ENCODE results near the gene UBAP2L.
"Not testable (repeated sequence)": the region's sequence is repeated elsewhere in the genome, so short reads cannot be mapped to it uniquely, and the experiment has no call there.

The UBAP2L gene

GRCh38 chr1:154220970-154221277, 169 bp downstream of the UBAP2L start:
- no peaks in the 10 kb centered on the region for H3K4me1 ChIP-seq (ENCODE audit: insufficient read depth, insufficient read length)
- peak overlapping the region; percentile 98 for H3K9ac ChIP-seq (ENCODE audit: insufficient read length, low read depth)
- H3K4me3 ChIP-seq (ENCODE audit: insufficient read length, low read depth), result peak overlapping the region; percentile 92
- H3K27me3 ChIP-seq (ENCODE audit: insufficient read depth, insufficient read length), result no peaks in the 10 kb centered on the region
- no peak for TF ChIP-seq YY1 (IDR thresholded peaks at IDR 0.05; ENCODE audit: insufficient read depth, insufficient read length)
- no peak for TF ChIP-seq ZNF274 (IDR thresholded peaks at IDR 0.05; ENCODE audit: low read depth, low read length)
- TF ChIP-seq SUZ12 (IDR thresholded peaks at IDR 0.05; ENCODE audit: extremely low read depth, insufficient read depth, insufficient read length), result no peak
- DNase-seq (ENCODE audit: low read depth, low spot score), result no peak
- peaks cover 74% of the 10 kb centered on the region for H3K36me3 ChIP-seq (ENCODE audit: insufficient read depth, insufficient read length, low read length)
- H3K9me3 ChIP-seq (ENCODE audit: insufficient read depth, low read length), result peaks cover 8% of the 10 kb centered on the region

GRCh38 chr1:154221278-154222001, 685 bp downstream of the UBAP2L start:
- DNase-seq (ENCODE audit: low read depth, low spot score), result no peak
- no peak for TF ChIP-seq YY1 (IDR thresholded peaks at IDR 0.05; ENCODE audit: insufficient read depth, insufficient read length)
- TF ChIP-seq SUZ12 (IDR thresholded peaks at IDR 0.05; ENCODE audit: extremely low read depth, insufficient read depth, insufficient read length), result no peak
- TF ChIP-seq ZNF274 (IDR thresholded peaks at IDR 0.05; ENCODE audit: low read depth, low read length), result no peak
- Histone ChIP-seq H3K36me3 (ENCODE audit: insufficient read depth, insufficient read length, low read length) (peaks cover 74% of the 10 kb centered on the region), H3K9ac (ENCODE audit: insufficient read length, low read depth) (peak overlapping the region; percentile 98), H3K4me1 (ENCODE audit: insufficient read depth, insufficient read length) (no peaks in the 10 kb centered on the region), H3K9me3 (ENCODE audit: insufficient read depth, low read length) (peaks cover 8% of the 10 kb centered on the region), H3K27me3 (ENCODE audit: insufficient read depth, insufficient read length) (no peaks in the 10 kb centered on the region), H3K4me3 (ENCODE audit: insufficient read length, low read depth) (peak overlapping the region; percentile 92)

GRCh38 chr1:154222518-154222917, 1.8 kb downstream of the UBAP2L start:
- TF ChIP-seq YY1 (IDR thresholded peaks at IDR 0.05; ENCODE audit: insufficient read depth, insufficient read length) (no peak), ZNF274 (IDR thresholded peaks at IDR 0.05; ENCODE audit: low read depth, low read length) (no peak), SUZ12 (IDR thresholded peaks at IDR 0.05; ENCODE audit: extremely low read depth, insufficient read depth, insufficient read length) (no peak)
- peaks cover 74% of the 10 kb centered on the region for H3K36me3 ChIP-seq (ENCODE audit: insufficient read depth, insufficient read length, low read length)
- H3K9ac ChIP-seq (ENCODE audit: insufficient read length, low read depth), result no peak overlapping the region
- no peaks in the 10 kb centered on the region for H3K4me1 ChIP-seq (ENCODE audit: insufficient read depth, insufficient read length)
- no peaks in the 10 kb centered on the region for H3K27me3 ChIP-seq (ENCODE audit: insufficient read depth, insufficient read length)
- H3K4me3 ChIP-seq (ENCODE audit: insufficient read length, low read depth), result peak overlapping the region; percentile 92
- peaks cover 8% of the 10 kb centered on the region for H3K9me3 ChIP-seq (ENCODE audit: insufficient read depth, low read length)
- DNase-seq (ENCODE audit: low read depth, low spot score), result no peak

- H3K4me3 ChIP-seq (ENCODE audit: insufficient read length, low read depth), result no peak overlapping the region
- TF ChIP-seq ZNF274 (IDR thresholded peaks at IDR 0.05; ENCODE audit: low read depth, low read length) (no peak), SUZ12 (IDR thresholded peaks at IDR 0.05; ENCODE audit: extremely low read depth, insufficient read depth, insufficient read length) (no peak), YY1 (IDR thresholded peaks at IDR 0.05; ENCODE audit: insufficient read depth, insufficient read length) (no peak)
- H3K9ac ChIP-seq (ENCODE audit: insufficient read length, low read depth), result no peak overlapping the region
- no peak for DNase-seq (ENCODE audit: low read depth, low spot score)
- H3K9me3 ChIP-seq (ENCODE audit: insufficient read depth, low read length), result peaks cover 8% of the 10 kb centered on the region
- H3K4me1 ChIP-seq (ENCODE audit: insufficient read depth, insufficient read length), result no peaks in the 10 kb centered on the region
- H3K27me3 ChIP-seq (ENCODE audit: insufficient read depth, insufficient read length), result no peaks in the 10 kb centered on the region
- H3K36me3 ChIP-seq (ENCODE audit: insufficient read depth, insufficient read length, low read length), result peaks cover 74% of the 10 kb centered on the region
Measured at GRCh38 chr1:154222918-154223317, 2.2 kb downstream of the UBAP2L start.

- no peak for DNase-seq (ENCODE audit: low read depth, low spot score)
- H3K9ac ChIP-seq (ENCODE audit: insufficient read length, low read depth), result no peak overlapping the region
Measured at GRCh38 chr1:154223621-154224020, 2.9 kb downstream of the UBAP2L start.

DNA sequence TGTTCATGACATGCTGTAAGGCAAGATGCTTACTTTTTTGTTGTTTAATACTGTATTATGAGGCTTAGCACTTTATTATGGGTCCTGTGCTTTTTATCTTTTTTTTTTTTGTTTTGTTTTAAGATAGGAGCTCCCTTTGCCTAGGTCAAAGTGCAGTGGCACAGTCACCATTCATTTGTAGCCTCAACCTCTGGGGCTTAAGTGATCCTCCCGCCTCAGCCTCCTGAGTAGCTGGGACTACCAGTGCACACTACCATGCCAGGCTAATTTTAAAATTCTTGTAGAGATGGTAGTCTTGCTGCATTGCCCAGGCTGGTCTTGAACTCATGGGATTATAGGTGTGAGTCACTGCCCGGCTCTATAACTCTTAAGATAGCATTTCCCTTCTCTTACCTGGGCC, 4.6 kb downstream of the UBAP2L start:
- Histone ChIP-seq H3K4me3 (ENCODE audit: insufficient read length, low read depth) (no peak overlapping the region), H3K9ac (ENCODE audit: insufficient read length, low read depth) (no peak overlapping the region), H3K27me3 (ENCODE audit: insufficient read depth, insufficient read length) (no peaks in the 10 kb centered on the region), H3K4me1 (ENCODE audit: insufficient read depth, insufficient read length) (no peaks in the 10 kb centered on the region), H3K9me3 (ENCODE audit: insufficient read depth, low read length) (peaks cover 8% of the 10 kb centered on the region), H3K36me3 (ENCODE audit: insufficient read depth, insufficient read length, low read length) (peaks cover 80% of the 10 kb centered on the region)
- DNase-seq (ENCODE audit: low read depth, low spot score), result no peak
- TF ChIP-seq YY1 (IDR thresholded peaks at IDR 0.05; ENCODE audit: insufficient read depth, insufficient read length) (no peak), ZNF274 (IDR thresholded peaks at IDR 0.05; ENCODE audit: low read depth, low read length) (no peak), SUZ12 (IDR thresholded peaks at IDR 0.05; ENCODE audit: extremely low read depth, insufficient read depth, insufficient read length) (no peak)

More at GRCh38 chr1:154223621-154224020, 2.9 kb downstream of the UBAP2L start:
- peaks cover 74% of the 10 kb centered on the region for H3K36me3 ChIP-seq (ENCODE audit: insufficient read depth, insufficient read length, low read length)
- no peaks in the 10 kb centered on the region for H3K4me1 ChIP-seq (ENCODE audit: insufficient read depth, insufficient read length)
- H3K4me3 ChIP-seq (ENCODE audit: insufficient read length, low read depth), result no peak overlapping the region
- no peak for TF ChIP-seq YY1 (IDR thresholded peaks at IDR 0.05; ENCODE audit: insufficient read depth, insufficient read length)
- TF ChIP-seq SUZ12 (IDR thresholded peaks at IDR 0.05; ENCODE audit: extremely low read depth, insufficient read depth, insufficient read length), result no peak
- TF ChIP-seq ZNF274 (IDR thresholded peaks at IDR 0.05; ENCODE audit: low read depth, low read length), result no peak
- H3K9me3 ChIP-seq (ENCODE audit: insufficient read depth, low read length), result peaks cover 8% of the 10 kb centered on the region
- no peaks in the 10 kb centered on the region for H3K27me3 ChIP-seq (ENCODE audit: insufficient read depth, insufficient read length)

DNA sequence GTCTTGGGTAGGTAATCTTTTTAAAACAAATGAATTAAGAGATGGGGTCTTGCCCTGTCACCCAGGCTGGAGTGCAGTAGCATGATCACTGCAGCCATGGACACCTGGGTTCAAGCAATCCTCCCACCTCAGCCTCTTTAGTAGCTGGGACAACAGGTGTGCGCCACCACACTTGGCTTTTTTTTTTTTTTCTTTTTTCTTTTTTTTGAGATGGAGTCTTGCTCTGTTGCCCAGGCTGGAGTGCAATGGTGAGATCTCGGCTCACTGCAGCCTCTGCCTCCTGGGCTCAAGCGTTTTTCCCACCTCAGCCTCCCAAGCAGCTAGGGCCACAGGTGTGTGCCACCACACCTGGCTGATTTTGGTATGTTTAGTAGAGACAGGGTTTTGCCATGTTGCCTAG, 10.4 kb downstream of the UBAP2L start:
- not testable (repeated sequence) for H3K4me3 ChIP-seq (ENCODE audit: insufficient read length, low read depth); H3K9ac ChIP-seq (ENCODE audit: insufficient read length, low read depth); H3K4me1 ChIP-seq (ENCODE audit: insufficient read depth, insufficient read length); DNase-seq (ENCODE audit: low read depth, low spot score); H3K27me3 ChIP-seq (ENCODE audit: insufficient read depth, insufficient read length); H3K9me3 ChIP-seq (ENCODE audit: insufficient read depth, low read length)
- H3K36me3 ChIP-seq (ENCODE audit: insufficient read depth, insufficient read length, low read length), result peaks cover 93% of the 10 kb centered on the region

GRCh38 chr1:154233127-154233526, 12.4 kb downstream of the UBAP2L start:
- not testable (repeated sequence) for H3K27me3 ChIP-seq (ENCODE audit: insufficient read depth, insufficient read length); H3K9ac ChIP-seq (ENCODE audit: insufficient read length, low read depth); DNase-seq (ENCODE audit: low read depth, low spot score); H3K4me3 ChIP-seq (ENCODE audit: insufficient read length, low read depth); H3K4me1 ChIP-seq (ENCODE audit: insufficient read depth, insufficient read length); H3K9me3 ChIP-seq (ENCODE audit: insufficient read depth, low read length)
- H3K36me3 ChIP-seq (ENCODE audit: insufficient read depth, insufficient read length, low read length), result peaks cover 93% of the 10 kb centered on the region
